NCI-H2196 treated with DMSO at 0.1 percent for 48 hours (cell line): ENCODE measurements around the gene PPP6R3.
"Not testable (repeated sequence)": the region's sequence is repeated elsewhere in the genome, so short reads cannot be mapped to it uniquely, and the experiment has no call there.

Source experiments
- DNase-seq: peaks from one replicate; lab custom pipeline; 2025; ENCODE audit not compliant: unreplicated experiment; lab: John Stamatoyannopoulos, UW

Gene PPP6R3

DNA sequence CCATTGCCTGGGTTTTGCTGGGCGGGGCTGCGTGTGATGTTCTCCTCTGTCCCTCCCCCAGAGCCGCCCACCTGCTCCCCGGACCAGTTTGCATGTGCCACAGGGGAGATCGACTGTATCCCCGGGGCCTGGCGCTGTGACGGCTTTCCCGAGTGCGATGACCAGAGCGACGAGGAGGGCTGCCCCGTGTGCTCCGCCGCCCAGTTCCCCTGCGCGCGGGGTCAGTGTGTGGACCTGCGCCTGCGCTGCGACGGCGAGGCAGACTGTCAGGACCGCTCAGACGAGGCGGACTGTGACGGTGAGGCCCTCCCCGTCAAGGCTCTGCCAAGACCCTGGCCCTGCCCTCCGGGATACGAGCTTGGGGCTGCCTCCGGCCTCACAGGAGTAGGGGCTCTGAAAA lies 27.0 kb upstream of the PPP6R3 start:
- no peak for DNase-seq

- DNase-seq, result not testable (repeated sequence)
These were observed 26.4 kb upstream of the PPP6R3 start for GRCh38 chr11:68434159-68434558.

GRCh38 chr11:68436162-68436888 lies 24.2 kb upstream of the PPP6R3 start:
- no peak for DNase-seq

DNA sequence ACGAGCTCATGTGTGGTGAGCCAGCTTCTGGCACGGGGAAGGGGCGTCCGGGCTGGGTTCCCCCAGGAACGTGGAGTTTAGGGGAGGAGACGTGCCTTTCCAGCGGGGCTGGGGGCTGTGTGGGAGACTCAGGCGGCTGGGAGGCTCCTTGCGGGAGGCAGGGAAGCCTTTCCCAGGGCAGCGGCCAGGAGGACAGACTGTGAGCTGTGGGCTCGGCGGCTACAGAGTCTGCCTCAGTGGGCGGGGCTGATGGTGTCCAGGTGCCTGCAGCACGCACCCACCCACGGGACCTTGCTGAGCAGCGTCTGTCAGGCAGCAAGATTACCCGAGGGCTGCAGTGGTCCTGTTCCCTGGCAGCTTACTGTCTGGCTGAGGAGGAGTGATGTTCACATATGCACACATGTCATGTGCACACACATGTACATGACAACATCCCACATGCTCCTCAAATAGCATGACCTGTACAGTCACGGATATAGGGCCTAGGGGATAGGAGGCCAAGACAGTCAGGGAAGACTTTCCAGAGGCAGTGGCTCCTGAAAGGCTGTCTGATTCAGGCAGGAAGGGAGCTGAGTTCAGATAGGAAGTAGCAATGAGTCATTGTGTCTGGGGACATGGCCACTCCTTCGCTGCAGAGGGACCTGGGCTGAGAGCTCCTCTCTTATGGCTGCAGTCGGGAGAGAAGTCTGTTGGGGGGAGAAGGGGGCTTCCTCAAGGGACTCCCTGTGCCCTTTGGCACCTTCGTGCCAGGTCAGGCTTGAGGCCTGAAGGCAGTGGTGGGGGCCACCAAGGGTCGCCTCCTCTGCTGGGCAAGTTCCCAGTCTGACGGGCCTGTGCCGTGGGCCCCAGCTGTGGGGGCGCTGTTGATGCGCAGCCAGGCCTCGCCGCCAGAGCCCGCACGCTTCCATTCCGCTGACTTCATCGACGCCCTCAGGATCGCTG lies 23.3 kb upstream of the PPP6R3 start:
- DNase-seq, result no peak

DNA sequence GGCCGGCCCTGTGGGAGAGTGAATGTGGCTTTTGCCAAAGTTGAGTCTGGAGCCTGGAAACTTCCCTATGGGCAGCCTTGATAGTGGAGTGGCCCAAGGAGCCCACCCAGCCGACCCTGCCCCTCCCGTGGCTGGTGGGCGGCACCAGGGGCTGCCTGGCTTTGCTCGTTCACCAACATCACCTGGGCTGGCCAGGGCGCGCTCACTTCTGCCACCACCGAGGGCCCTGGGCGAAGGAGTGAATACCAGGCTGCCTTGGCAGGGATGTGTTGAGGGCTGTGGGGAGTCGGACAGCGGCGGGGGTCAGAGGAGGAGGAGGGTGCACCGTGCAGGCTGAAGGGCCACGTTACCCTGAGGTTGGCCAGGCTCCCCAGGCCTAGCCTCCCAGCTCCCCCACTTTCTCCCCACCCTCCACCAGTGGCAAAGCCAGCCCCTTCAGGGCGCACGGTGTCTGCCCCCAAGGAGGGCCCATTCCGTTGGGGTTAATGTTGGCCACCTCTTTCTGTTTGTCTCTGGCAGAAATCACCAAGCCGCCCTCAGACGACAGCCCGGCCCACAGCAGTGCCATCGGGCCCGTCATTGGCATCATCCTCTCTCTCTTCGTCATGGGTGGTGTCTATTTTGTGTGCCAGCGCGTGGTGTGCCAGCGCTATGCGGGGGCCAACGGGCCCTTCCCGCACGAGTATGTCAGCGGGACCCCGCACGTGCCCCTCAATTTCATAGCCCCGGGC lies 22.5 kb upstream of the PPP6R3 start:
- no peak for DNase-seq

DNA sequence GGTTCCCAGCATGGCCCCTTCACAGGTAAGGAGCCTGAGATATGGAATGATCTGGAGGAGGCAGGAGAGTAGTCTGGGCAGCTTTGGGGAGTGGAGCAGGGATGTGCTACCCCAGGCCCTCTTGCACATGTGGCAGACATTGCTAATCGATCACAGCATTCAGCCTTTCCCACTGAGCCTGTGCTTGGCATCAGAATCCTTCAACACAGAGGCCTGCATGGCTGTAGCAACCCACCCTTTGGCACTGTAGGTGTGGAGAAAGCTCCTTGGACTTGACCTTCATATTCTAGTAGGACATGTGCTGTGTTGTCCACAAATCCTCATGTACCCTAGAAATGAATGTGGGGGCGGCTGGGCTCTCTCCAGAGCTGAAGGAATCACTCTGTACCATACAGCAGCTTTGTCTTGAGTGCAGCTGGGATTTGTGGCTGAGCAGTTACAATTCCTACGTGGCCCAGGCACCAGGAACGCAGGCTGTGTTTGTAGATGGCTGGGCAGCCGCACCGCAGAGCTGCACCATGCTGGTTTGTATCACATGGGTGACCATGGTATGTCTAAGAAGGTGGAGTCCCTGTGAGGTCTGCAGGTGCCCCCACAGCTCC lies 21.8 kb upstream of the PPP6R3 start:
- no peak for DNase-seq

DNA sequence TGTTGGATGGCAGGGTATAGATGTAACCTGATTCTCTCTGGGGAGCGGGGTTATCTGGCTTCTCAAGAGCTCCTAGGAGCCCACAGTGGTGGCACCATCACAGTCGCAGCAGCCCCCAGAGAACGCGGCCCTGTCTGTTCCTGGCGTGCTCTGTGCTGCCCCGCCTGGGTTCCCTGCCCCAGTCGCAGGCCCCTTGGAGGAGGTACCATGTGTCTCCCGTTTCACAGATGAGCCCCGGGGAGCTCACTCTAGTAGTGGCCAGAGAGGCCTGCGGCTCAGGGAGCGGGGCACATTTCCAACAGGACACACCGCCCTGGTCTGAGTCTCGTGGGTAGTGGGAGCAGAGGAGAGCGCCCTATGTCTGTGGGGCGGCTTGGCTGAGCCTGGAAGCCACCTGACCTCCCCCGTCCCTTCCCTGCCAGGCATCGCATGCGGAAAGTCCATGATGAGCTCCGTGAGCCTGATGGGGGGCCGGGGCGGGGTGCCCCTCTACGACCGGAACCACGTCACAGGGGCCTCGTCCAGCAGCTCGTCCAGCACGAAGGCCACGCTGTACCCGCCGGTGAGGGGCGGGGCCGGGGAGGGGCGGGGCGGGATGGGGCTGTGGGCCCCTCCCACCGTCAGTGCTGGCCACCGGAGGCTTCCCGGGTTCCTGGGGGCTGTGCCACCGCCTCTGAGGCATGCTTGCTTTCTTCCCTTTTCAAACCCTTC lies 21.0 kb upstream of the PPP6R3 start:
- DNase-seq, result no peak

- DNase-seq, result no peak
These were observed 20.3 kb upstream of the PPP6R3 start for GRCh38 chr11:68440224-68440623.

- DNase-seq, result no peak
These were observed 18.9 kb upstream of the PPP6R3 start for GRCh38 chr11:68441466-68442230.

DNA sequence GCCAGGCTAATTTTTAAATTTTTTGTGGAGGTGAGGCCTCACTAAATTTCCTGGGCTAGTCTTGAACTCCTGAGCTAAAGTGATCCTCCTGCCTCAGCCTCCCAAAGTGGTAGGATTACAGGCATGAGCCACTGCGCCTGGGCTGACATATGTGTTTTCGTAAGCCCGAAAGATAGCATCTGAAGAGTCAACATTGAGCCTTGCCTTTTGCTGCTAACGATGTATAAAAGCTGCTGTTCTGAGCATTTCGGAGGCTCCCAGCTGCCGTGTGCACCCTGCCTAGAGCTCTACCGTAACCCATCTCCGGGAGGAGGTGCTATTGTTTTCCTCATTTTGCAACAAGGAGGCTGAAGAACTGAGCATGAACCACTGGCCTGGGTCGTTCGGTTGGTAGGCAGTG lies 18.1 kb upstream of the PPP6R3 start:
- no peak for DNase-seq

- DNase-seq, result no peak
These were observed 16.0 kb upstream of the PPP6R3 start for GRCh38 chr11:68444566-68444965.

DNA sequence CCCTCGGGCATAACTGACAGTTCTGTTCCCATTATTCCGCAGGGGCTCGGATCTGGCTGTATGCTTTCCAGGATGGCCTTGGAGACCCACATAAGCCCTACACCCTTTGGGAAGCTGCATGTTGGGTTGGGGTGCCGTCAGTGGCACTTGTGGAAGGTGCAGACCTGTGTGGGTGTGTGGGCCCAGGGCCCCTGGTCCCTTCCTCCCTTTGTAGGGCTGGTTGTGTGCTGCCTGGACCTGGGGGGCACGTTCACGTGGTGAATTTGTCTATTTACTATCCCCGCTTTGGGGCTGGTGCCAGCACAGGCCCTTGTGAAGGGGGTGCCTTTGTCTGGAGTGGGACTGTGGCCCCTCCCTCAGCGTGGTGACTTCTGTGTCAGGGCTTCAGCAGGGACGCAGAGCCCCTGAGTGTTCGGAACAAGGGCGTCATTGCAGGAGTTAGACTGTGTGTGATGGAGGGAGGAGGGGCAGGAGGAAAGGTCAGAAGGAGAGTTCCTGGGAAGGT lies 15.0 kb upstream of the PPP6R3 start:
- DNase-seq, result no peak

- DNase-seq, result no peak
These were observed 14.4 kb upstream of the PPP6R3 start for GRCh38 chr11:68446046-68446725.

- peak; percentile 35 for DNase-seq
These were observed 13.3 kb upstream of the PPP6R3 start for GRCh38 chr11:68447015-68447801.

- not testable (repeated sequence) for DNase-seq
These were observed 12.6 kb upstream of the PPP6R3 start for GRCh38 chr11:68447914-68448313.

DNA sequence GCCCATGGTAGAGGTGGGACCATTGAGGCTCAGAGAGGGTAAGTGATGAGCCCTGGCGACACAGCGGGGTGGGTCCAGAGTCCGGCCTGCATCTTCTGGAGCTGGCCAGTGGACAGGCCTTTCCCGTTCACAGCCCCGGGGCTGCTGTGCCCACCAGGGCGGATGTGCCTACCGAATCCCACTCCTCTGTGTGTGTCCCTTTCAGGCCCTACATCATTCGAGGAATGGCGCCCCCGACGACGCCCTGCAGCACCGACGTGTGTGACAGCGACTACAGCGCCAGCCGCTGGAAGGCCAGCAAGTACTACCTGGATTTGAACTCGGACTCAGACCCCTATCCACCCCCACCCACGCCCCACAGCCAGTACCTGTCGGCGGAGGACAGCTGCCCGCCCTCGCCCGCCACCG lies 11.9 kb upstream of the PPP6R3 start:
- no peak for DNase-seq

DNA sequence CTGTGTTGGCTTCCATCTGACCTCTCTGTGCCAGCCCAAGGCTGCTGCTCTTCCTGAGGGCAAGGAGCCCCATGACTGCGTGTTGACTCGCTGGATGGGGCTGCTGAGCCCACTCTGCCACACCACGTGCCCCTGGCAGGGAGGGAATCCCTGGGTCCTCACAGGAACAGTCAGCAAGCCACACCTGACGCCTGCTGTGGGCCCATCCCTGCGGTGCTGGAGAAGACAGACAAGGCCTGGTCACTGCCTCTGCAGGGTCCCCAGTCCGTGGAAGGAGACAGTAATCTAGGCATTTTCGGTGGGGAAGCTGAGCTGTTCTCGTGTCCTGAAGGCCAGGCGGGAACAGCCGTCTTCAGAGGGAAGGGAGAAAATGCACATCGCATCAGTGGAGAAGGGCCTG lies 10.6 kb upstream of the PPP6R3 start:
- DNase-seq, result no peak

GRCh38 chr11:68450711-68451110 lies 9.8 kb upstream of the PPP6R3 start:
- no peak for DNase-seq
